ENCODE measurements around the gene TNRC6A.

Gene TNRC6A

DNA sequence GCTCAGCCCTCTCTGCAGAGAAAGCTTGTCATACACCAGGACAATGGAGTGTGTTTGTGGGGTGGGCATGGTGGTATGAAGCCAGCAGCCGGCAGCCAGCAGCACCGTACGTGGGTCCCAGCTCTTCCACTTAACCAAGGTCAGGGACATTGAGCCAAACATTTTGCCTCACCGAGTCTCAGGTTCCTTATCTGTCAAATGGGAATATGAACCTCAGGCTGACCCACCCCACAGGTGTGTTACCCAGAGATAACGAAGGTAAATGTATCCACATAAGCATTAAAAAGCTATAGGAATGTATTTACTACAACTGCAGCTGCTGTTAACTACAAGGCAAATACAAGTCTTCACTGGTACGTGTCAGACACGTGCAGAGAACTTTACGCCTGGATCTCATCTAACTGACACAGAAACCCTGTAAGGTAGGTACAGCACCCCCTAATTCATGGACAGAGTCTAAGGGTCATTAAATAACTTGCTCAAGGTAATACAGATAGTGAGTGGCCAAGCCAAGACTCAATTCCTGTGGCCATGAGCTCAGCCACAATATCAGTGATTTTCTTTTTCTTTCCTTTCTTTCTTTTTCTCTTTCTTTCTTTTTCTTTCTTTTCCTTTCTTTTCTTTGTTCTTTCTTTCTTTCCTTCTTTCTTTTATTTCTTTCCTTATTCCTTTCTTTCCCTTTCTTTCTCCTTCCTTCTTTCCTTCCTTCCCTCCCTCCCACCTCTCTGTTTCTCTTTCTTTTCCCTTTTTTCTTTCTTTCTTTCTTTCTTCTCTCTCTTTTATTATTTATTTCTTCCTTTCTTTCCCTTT, 117.3 kb downstream of the TNRC6A start:
- no peaks in the 10 kb centered on the region for H3K27me3 ChIP-seq (ENCODE audit: low read depth, low read length)
- H3K79me2 ChIP-seq (ENCODE audit: low read length) = no peaks in the 10 kb centered on the region
- no peak overlapping the region for H3K4me2 ChIP-seq (ENCODE audit: low read length)
- H2AFZ ChIP-seq (ENCODE audit: low read depth, low read length) = no peak overlapping the region
- no peak for TF ChIP-seq EZH2phosphoT487 (IDR thresholded peaks at IDR 0.05; ENCODE audit: low read depth)
- TF ChIP-seq CTCF (IDR thresholded peaks at IDR 0.05; ENCODE audit: low read depth, low read length) = no peak
- H3K9me3 ChIP-seq (ENCODE audit: insufficient read depth, low read length) = no peaks in the 10 kb centered on the region
- H3K27ac ChIP-seq (ENCODE audit: low read length) = no peak overlapping the region
- no peaks in the 10 kb centered on the region for H3K36me3 ChIP-seq (replicated peaks; ENCODE audit: low read depth, low read length)
- H3K4me1 ChIP-seq (ENCODE audit: low read length) = no peaks in the 10 kb centered on the region
- no peak overlapping the region for H3K9ac ChIP-seq (ENCODE audit: low read length)
- no peak overlapping the region for H3K4me3 ChIP-seq (ENCODE audit: low read length)
- no peaks in the 10 kb centered on the region for H4K20me1 ChIP-seq (ENCODE audit: insufficient read depth, low read length)

DNA sequence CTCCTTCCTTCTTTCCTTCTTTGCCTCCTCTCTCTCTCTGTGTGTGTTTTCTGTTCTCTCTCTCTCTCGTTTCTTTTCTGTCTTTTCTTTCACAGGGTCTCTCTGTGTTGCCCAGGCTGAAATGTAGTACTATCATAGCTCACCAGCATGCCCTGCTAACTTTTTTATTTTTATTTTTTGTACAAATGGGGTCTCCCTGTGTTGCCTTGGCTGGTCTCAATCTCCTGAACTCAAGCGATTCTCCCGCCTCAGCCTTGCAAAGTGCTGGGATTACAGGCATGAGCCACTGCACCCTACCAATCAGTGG, 117.9 kb downstream of the TNRC6A start:
- Histone ChIP-seq H3K9ac (ENCODE audit: low read length) (no peak overlapping the region), H4K20me1 (ENCODE audit: insufficient read depth, low read length) (no peaks in the 10 kb centered on the region), H3K9me3 (ENCODE audit: insufficient read depth, low read length) (no peaks in the 10 kb centered on the region), H3K4me2 (ENCODE audit: low read length) (no peak overlapping the region), H2AFZ (ENCODE audit: low read depth, low read length) (no peak overlapping the region), H3K27ac (ENCODE audit: low read length) (no peak overlapping the region), H3K4me1 (ENCODE audit: low read length) (no peaks in the 10 kb centered on the region), H3K36me3 (replicated peaks; ENCODE audit: low read depth, low read length) (no peaks in the 10 kb centered on the region), H3K27me3 (ENCODE audit: low read depth, low read length) (no peaks in the 10 kb centered on the region), H3K4me3 (ENCODE audit: low read length) (no peak overlapping the region), H3K79me2 (ENCODE audit: low read length) (no peaks in the 10 kb centered on the region)
- TF ChIP-seq EZH2phosphoT487 (IDR thresholded peaks at IDR 0.05; ENCODE audit: low read depth) = no peak
- no peak for TF ChIP-seq CTCF (IDR thresholded peaks at IDR 0.05; ENCODE audit: low read depth, low read length)

DNA sequence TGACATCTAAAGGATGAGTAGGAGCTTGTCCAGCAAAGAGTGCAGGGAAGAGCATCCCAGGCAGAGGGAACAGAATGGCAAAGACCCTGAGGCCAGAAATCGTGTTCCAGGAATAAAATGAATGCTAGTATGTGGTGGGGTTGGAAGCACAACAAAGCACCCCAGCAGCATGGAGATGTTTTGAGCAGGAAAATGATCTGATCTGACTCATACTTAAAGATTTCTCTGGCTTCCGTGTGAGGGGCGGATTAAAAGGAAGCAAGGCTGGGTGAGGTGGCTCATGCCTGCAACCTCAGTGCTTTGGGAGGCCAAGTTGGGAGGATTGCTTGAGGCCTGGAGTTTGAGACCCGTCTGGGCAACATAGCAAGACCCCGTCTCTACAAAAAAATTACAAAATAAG, 118.6 kb downstream of the TNRC6A start:
- Histone ChIP-seq H3K27me3 (ENCODE audit: low read depth, low read length) (no peaks in the 10 kb centered on the region), H3K4me3 (ENCODE audit: low read length) (no peak overlapping the region), H4K20me1 (ENCODE audit: insufficient read depth, low read length) (no peaks in the 10 kb centered on the region), H3K9ac (ENCODE audit: low read length) (no peak overlapping the region), H3K27ac (ENCODE audit: low read length) (no peak overlapping the region), H3K4me1 (ENCODE audit: low read length) (no peaks in the 10 kb centered on the region), H3K79me2 (ENCODE audit: low read length) (no peaks in the 10 kb centered on the region), H2AFZ (ENCODE audit: low read depth, low read length) (no peak overlapping the region), H3K36me3 (replicated peaks; ENCODE audit: low read depth, low read length) (no peaks in the 10 kb centered on the region), H3K9me3 (ENCODE audit: insufficient read depth, low read length) (no peaks in the 10 kb centered on the region), H3K4me2 (ENCODE audit: low read length) (no peak overlapping the region)
- TF ChIP-seq CTCF (IDR thresholded peaks at IDR 0.05; ENCODE audit: low read depth, low read length) (no peak), EZH2phosphoT487 (IDR thresholded peaks at IDR 0.05; ENCODE audit: low read depth) (no peak)

GRCh38 chr16:24849641-24850040, 120.2 kb downstream of the TNRC6A start:
- Histone ChIP-seq H3K27me3 (ENCODE audit: low read depth, low read length) (no peaks in the 10 kb centered on the region), H3K4me3 (ENCODE audit: low read length) (no peak overlapping the region), H2AFZ (ENCODE audit: low read depth, low read length) (no peak overlapping the region), H3K4me1 (ENCODE audit: low read length) (no peaks in the 10 kb centered on the region), H4K20me1 (ENCODE audit: insufficient read depth, low read length) (no peaks in the 10 kb centered on the region), H3K79me2 (ENCODE audit: low read length) (no peaks in the 10 kb centered on the region), H3K9me3 (ENCODE audit: insufficient read depth, low read length) (no peaks in the 10 kb centered on the region), H3K4me2 (ENCODE audit: low read length) (no peak overlapping the region), H3K9ac (ENCODE audit: low read length) (no peak overlapping the region), H3K27ac (ENCODE audit: low read length) (no peak overlapping the region), H3K36me3 (replicated peaks; ENCODE audit: low read depth, low read length) (no peaks in the 10 kb centered on the region)
- TF ChIP-seq EZH2phosphoT487 (IDR thresholded peaks at IDR 0.05; ENCODE audit: low read depth) (no peak), CTCF (IDR thresholded peaks at IDR 0.05; ENCODE audit: low read depth, low read length) (no peak)
